Lung (tissue), 12 donors: ENCODE data around the gene SGSH. TPM values are rescaled to one million over a fixed set of nuclear protein-coding genes. Genes with fewer than 3 reads are reported as not detected.

ENCODE experiments used
- ATAC-seq: fragments of 200-7000 bp; cut with Tn5 transposase; one replicate; pipeline ENCODE4 v1.9.1; 2020; ENCODE audit warnings: moderate number of reproducible peaks; ENCODE audit not compliant: insufficient read depth, low FRiP score
- DNase-seq, 3 donors: peaks; one replicate each; pipeline ENCODE4 v3.0.0-alpha.2; 2013 to 2017
- H3K27ac ChIP-seq, 2 donors: one replicate each; pipeline ENCODE4 v1.5.1; 2013; ENCODE audit warnings: mild to moderate bottlenecking in 2 of 2, moderate library complexity in 2 of 2, control low read depth in 1 of 2, inconsistent platforms in 1 of 2, low read depth in 1 of 2, low read length in 1 of 2
- H3K27me3 ChIP-seq, 3 donors: one replicate each; pipeline ENCODE4 v1.5.1; 2013; ENCODE audit warnings: low read length in 2 of 3; ENCODE audit not compliant: control insufficient read depth in 3 of 3, insufficient read depth in 3 of 3
- H3K36me3 ChIP-seq, 4 donors: one replicate each; pipeline ENCODE4 v1.5.1; 2013; ENCODE audit warnings: low read length in 4 of 4, mild to moderate bottlenecking in 1 of 4, moderate library complexity in 1 of 4; ENCODE audit not compliant: control insufficient read depth in 4 of 4, insufficient read depth in 4 of 4
- H3K4me1 ChIP-seq, 5 donors: one replicate each; pipeline ENCODE4 v1.5.1; 2013; ENCODE audit warnings: low read length in 5 of 5, mild to moderate bottlenecking in 2 of 5, moderate library complexity in 1 of 5; ENCODE audit not compliant: control insufficient read depth in 5 of 5, insufficient read depth in 5 of 5
- H3K4me3 ChIP-seq: one replicate; pipeline ENCODE4 v1.5.1; 2013; ENCODE audit warnings: mild to moderate bottlenecking, control low read depth, moderate library complexity
- H3K9ac ChIP-seq, 2 donors: one replicate each; pipeline ENCODE4 v1.5.1; 2013; ENCODE audit warnings: low read length in 2 of 2, control low read depth in 1 of 2; ENCODE audit not compliant: insufficient read depth in 1 of 2
- H3K9me3 ChIP-seq, 4 donors: one replicate each; pipeline ENCODE4 v1.5.1; 2013; ENCODE audit warnings: low read length in 3 of 4, mild to moderate bottlenecking in 1 of 4, moderate library complexity in 1 of 4; ENCODE audit not compliant: control insufficient read depth in 4 of 4, insufficient read depth in 3 of 4
- CTCF ChIP-seq: IDR thresholded peaks from 2 replicates; pipeline ENCODE4 v1.5.1; 2012; ENCODE audit warnings: mild to moderate bottlenecking; ENCODE audit errors: control extremely low read depth, extremely low read depth
- WGBS, 2 donors: extraction: QIAGEN DNeasy Blood & Tissue Kit; methylation state at CpG; one replicate each; pipeline ENCODE4 v1.1.7; 2013; 5-methylcytosine and 5-hydroxymethylcytosine counted together
- polyA plus RNA-seq, 2 donors: library from polyadenylated mRNA; stranded (reverse); fragments of 200-250 nt; gene quantifications; one replicate each; pipeline ENCODE4 v1.2.1, GENCODE V29; 2013
- total RNA-seq, 2 donors: library from RNA; depleted of rRNA in 1 of 2; stranded (reverse); fragments of >200 nt in 1 of 2; gene quantifications; one replicate each; pipeline ENCODE4 v1.2.1, GENCODE V29; 2014 to 2021
- donor health status: control.
- donor health status: control.
- donor health status: Bipolar disorder and iron deficiency.
- donor health status: healthy.
- donor health status: DM: yes; HTN: yes; CAD: no.

SGSH gene
- total and polyA plus RNA-seq, 4 donors, result 27.5 to 75.1 (median 54.1) TPM

GRCh38 chr17:80252871-80253270 lies 32.7 kb upstream of the SGSH start:
- DNase-seq (peak; percentile 8 to 52 (median 21)), ATAC-seq (no peak)
- Histone ChIP-seq H3K9ac (no peak overlapping the region), H3K27me3 (no peaks in the 10 kb centered on the region), H3K4me3 (no peak overlapping the region), H3K9me3 (no peaks in the 10 kb centered on the region), H3K27ac (no peak overlapping the region), H3K4me1 (peaks cover 0 to 3% (median 0%) of the 10 kb centered on the region in 5 donors), H3K36me3 (peaks cover 0 to 12% (median 9%) of the 10 kb centered on the region in 4 donors)
- TF ChIP-seq CTCF, result peak; percentile 23
- WGBS, 2 donors, result 48 to 51% methylated on average over 13 of the region's 13 CpGs

GRCh38 chr17:80251966-80252365 lies 31.8 kb upstream of the SGSH start:
- 90 to 92% methylated on average over 11 of the region's 11 CpGs for WGBS, 2 donors
- H3K4me1 ChIP-seq, result peaks cover 0 to 3% (median 0%) of the 10 kb centered on the region in 5 donors
- ATAC-seq, result no peak
- peaks cover 0 to 18% (median 11%) of the 10 kb centered on the region in 4 donors for H3K36me3 ChIP-seq
- H3K27ac ChIP-seq, result no peak overlapping the region
- H3K9ac ChIP-seq, result no peak overlapping the region
- no peak overlapping the region for H3K4me3 ChIP-seq
- no peaks in the 10 kb centered on the region for H3K27me3 ChIP-seq
- DNase-seq, result no peak
- no peaks in the 10 kb centered on the region for H3K9me3 ChIP-seq
- no peak for TF ChIP-seq CTCF

GRCh38 chr17:80248894-80249710 lies 29.0 kb upstream of the SGSH start:
- Histone ChIP-seq H3K27me3 (no peaks in the 10 kb centered on the region), H3K4me3 (no peak overlapping the region), H3K36me3 (peaks cover 2 to 34% (median 20%) of the 10 kb centered on the region in 4 donors), H3K4me1 (no peaks in the 10 kb centered on the region), H3K9me3 (no peaks in the 10 kb centered on the region), H3K27ac (no peak overlapping the region), H3K9ac (no peak overlapping the region)
- no peak for TF ChIP-seq CTCF
- no peak for ATAC-seq
- WGBS, 2 donors, result 92 to 94% methylated on average over 26 of the region's 26 CpGs
- no peak for DNase-seq
